Measurements from ENCODE around the gene LDHD. TPM values are rescaled to one million over a fixed set of nuclear protein-coding genes. Genes with fewer than 3 reads are reported as not detected.

Gene LDHD
- total and polyA plus RNA-seq, 2 of the 8 experiments (the other 6 are each of a cell fraction or from before 2014, with no cell fraction given): 14.9 to 18.2 TPM

- TF ChIP-seq EGR1 (IDR thresholded peaks at IDR 0.05; ENCODE audit: borderline replicate concordance, low read depth, low read length): no peak
- TF ChIP-seq MAX (IDR thresholded peaks at IDR 0.05): peak; percentile 93
- TF ChIP-seq TCF12 (IDR thresholded peaks at IDR 0.05; ENCODE audit: low read depth, low read length): 0 out of 2 replicates have a peak, but pooled peaks have one; percentile 38
- no peak for TF ChIP-seq SUZ12 (IDR thresholded peaks at IDR 0.05; ENCODE audit: low read length)
- no peak for TF ChIP-seq KDM1A (IDR thresholded peaks at IDR 0.05; ENCODE audit: borderline replicate concordance, low read length)
- no peak for TF ChIP-seq EZH2 (IDR thresholded peaks at IDR 0.05; ENCODE audit: low read depth, low read length, severe bottlenecking)
- TF ChIP-seq RXRA (IDR thresholded peaks at IDR 0.05; ENCODE audit: insufficient read depth, low read depth, low read length): no peak
- TF ChIP-seq YY1 (IDR thresholded peaks at IDR 0.05; ENCODE audit: low read depth, low read length): peak; percentile 22; the same call in 1 of the 2 replicates
- TF ChIP-seq FOSL1 (IDR thresholded peaks at IDR 0.05; ENCODE audit: insufficient read depth, low read depth, low read length): no peak
- no peak for TF ChIP-seq TAF1 (IDR thresholded peaks at IDR 0.05; ENCODE audit: low read depth, low read length)
- TF ChIP-seq KDM5A (IDR thresholded peaks at IDR 0.05; ENCODE audit: low read length): no peak
- TF ChIP-seq SP2 (IDR thresholded peaks at IDR 0.05; ENCODE audit: low read length): no peak
- peak; percentile 81 to 92 (median 92) for TF ChIP-seq CTCF (IDR thresholded peaks at IDR 0.05; ENCODE audit: control extremely low read depth in 1 of 3, insufficient read depth in 1 of 3, low read depth in 1 of 3, low read length in 3 of 3)
- no peak for TF ChIP-seq SP4 (IDR thresholded peaks at IDR 0.05; ENCODE audit: low read length)
- TF ChIP-seq BACH1 (IDR thresholded peaks at IDR 0.05; ENCODE audit: low read length): no peak
- peak; percentile 36 for TF ChIP-seq SAP30 (IDR thresholded peaks at IDR 0.05; ENCODE audit: insufficient read depth, insufficient replicate concordance, low read length)
- no peak for TF ChIP-seq SIRT6 (IDR thresholded peaks at IDR 0.05; ENCODE audit: low read length)
- no peak for TF ChIP-seq PHF8 (conservative IDR thresholded peaks at IDR 0.05; ENCODE audit: low read depth, low read length)
- TF ChIP-seq ASH2L (IDR thresholded peaks at IDR 0.05; ENCODE audit: low read length): no peak
- TF ChIP-seq CTBP2 (IDR thresholded peaks at IDR 0.05; ENCODE audit: borderline replicate concordance, insufficient read depth, insufficient read length, low read length): no peak
- TF ChIP-seq TBP (IDR thresholded peaks at IDR 0.05; ENCODE audit: low read depth, low read length): no peak
- TF ChIP-seq ZNF274 (IDR thresholded peaks at IDR 0.05; ENCODE audit: borderline replicate concordance, extremely low read depth, low read length): no peak
These were observed 5.7 kb downstream of the LDHD start (continued) for GRCh38 chr16:75110637-75111513.

All from H1 (cell line).